ENCODE results near the gene C6orf47. TPM values are rescaled to one million over a fixed set of nuclear protein-coding genes. Genes with fewer than 3 reads are reported as not detected.

The C6orf47 gene
- total and polyA plus RNA-seq, 2 of the 8 experiments (the other 6 are each of a cell fraction or from before 2014, with no cell fraction given), result 4.7 to 14.6 TPM

DNA sequence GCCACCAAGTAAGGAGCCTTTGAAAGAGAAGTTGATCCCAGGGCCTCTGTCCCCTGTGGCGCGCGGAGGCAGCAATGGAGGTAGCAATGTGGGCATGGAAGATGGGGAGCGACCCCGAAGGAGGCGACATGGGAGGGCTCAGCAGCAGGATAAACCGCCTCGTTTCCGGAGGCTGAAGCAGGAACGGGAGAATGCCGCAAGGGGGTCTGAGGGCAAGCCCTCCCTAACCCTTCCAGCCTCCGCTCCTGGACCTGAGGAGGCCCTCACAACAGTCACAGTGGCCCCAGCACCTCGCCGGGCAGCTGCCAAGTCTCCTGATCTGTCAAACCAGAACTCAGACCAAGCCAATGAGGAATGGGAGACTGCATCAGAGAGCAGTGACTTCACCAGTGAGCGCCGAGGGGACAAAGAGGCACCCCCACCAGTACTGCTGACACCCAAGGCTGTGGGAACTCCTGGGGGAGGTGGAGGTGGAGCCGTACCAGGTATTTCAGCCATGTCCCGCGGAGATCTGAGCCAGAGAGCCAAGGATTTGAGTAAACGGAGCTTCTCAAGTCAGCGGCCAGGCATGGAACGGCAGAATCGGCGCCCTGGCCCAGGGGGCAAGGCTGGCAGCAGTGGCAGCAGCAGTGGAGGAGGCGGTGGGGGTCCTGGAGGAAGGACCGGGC, 28.2 kb downstream of the C6orf47 start:
- no peak overlapping the region for H3K4me3 ChIP-seq (ENCODE audit: extremely low read depth in 1 of 4, insufficient read depth in 2 of 4, low read depth in 3 of 4, low read length in 4 of 4)
- H3K79me2 ChIP-seq (ENCODE audit: control insufficient read depth in 1 of 2, insufficient read depth in 2 of 2, low read length in 2 of 2), result no peaks in the 10 kb centered on the region; a peak in 1 of 4 replicates
- 94% methylated on average over 26 of the region's 26 CpGs; no CpG with 5 or more reads in 1 of the 2 experiments for WGBS, 2 experiments (ENCODE audit: extremely low coverage in 1 of 2, insufficient coverage in 1 of 2, insufficient read length in 1 of 2, insufficient replicate concordance in 2 of 2, low coverage in 1 of 2, low lambda C conversion rate in 2 of 2, missing lambda C conversion rate in 1 of 2)
- H4K8ac ChIP-seq (ENCODE audit: extremely low read depth, insufficient read depth, low read length), result peak overlapping the region; percentile 51; the same call in 1 of the 2 replicates
- H3K9me3 ChIP-seq (ENCODE audit: insufficient read depth in 2 of 2, low read depth in 1 of 2, low read length in 1 of 2), result no peaks in the 10 kb centered on the region
- H3K4me1 ChIP-seq (replicated peaks in 1 of 4; ENCODE audit: control insufficient read depth in 3 of 4, insufficient read depth in 4 of 4, low read length in 3 of 4), result no peaks in the 10 kb centered on the region
- no peak overlapping the region for H2BK20ac ChIP-seq (ENCODE audit: low read length)
- peaks cover 16 to 22% of the 10 kb centered on the region in 2 experiments for H4K20me1 ChIP-seq (replicated peaks in 1 of 2; ENCODE audit: control insufficient read depth in 1 of 2, insufficient read depth in 2 of 2, low read length in 2 of 2)
- H4K5ac ChIP-seq (ENCODE audit: insufficient read length, low read depth, low read length), result no peak overlapping the region
- no peak overlapping the region for H3K4me2 ChIP-seq (ENCODE audit: insufficient read depth in 1 of 2, low read depth in 2 of 2, low read length in 2 of 2)
- H3K27ac ChIP-seq (ENCODE audit: low read depth, low read length), result 0 out of 2 replicates have a peak overlapping the region, but pooled peaks have one; percentile 23
- H3K9ac ChIP-seq (replicated peaks in 1 of 4; ENCODE audit: extremely low read depth in 1 of 4, low read depth in 3 of 4, low read length in 3 of 4), result no peak overlapping the region
- no peak for DNase-seq (ENCODE audit: low read depth in 1 of 2, low spot score in 2 of 2)
- peaks cover 80 to 100% (median 96%) of the 10 kb centered on the region in 4 experiments for H3K36me3 ChIP-seq (ENCODE audit: control insufficient read depth in 2 of 4, insufficient read depth in 4 of 4, low read length in 3 of 4)
- H2BK15ac ChIP-seq (ENCODE audit: low read length), result no peak overlapping the region
- H3K14ac ChIP-seq (ENCODE audit: insufficient read length), result no peak overlapping the region
- H4K91ac ChIP-seq (replicated peaks; ENCODE audit: insufficient read length, low read length), result no peak overlapping the region
- TF ChIP-seq POLR2A (IDR thresholded peaks at IDR 0.05; ENCODE audit: control extremely low read depth in 1 of 2, low read depth in 2 of 2, low read length in 2 of 2) (peak in 1 of 2 experiments; percentile 42; a peak in 1 of 3 replicates), POLR2AphosphoS5 (IDR thresholded peaks at IDR 0.05; ENCODE audit: low read depth, low read length) (peak; percentile 69), GABPA (IDR thresholded peaks at IDR 0.05; ENCODE audit: borderline replicate concordance, insufficient read depth, low read length) (no peak), HDAC2 (IDR thresholded peaks at IDR 0.05; ENCODE audit: borderline replicate concordance in 1 of 2, low read depth in 2 of 2, low read length in 2 of 2) (no peak)
- no peak for FAIRE-seq
- peaks cover 11% of the 10 kb centered on the region; the same call in 1 of the 2 replicates for H3K79me1 ChIP-seq (ENCODE audit: low read depth, low read length)
- no peak overlapping the region for H2AFZ ChIP-seq (ENCODE audit: low read length)
- ChIA-PET POLR2A (ENCODE audit: partially characterized antibody) (interaction anchor here (0.8 to 34.9 kb wide), 4 partner anchors 7 to 59 kb away, joined by 3 to 883 read pairs (median 376); partner anchors contain the start of genes APOM, BAG6, C6orf47 and CSNK2B), CTCF (ENCODE audit: partially characterized antibody) (no interaction called here)
- no peak overlapping the region for H3K56ac ChIP-seq (replicated peaks; ENCODE audit: insufficient read length, low read depth, low read length)
- H3K27me3 ChIP-seq (replicated peaks in 1 of 4; ENCODE audit: control insufficient read depth in 3 of 4, extremely low read depth in 1 of 4, insufficient read depth in 3 of 4, low read length in 3 of 4), result no peaks in the 10 kb centered on the region
- H3K4ac ChIP-seq (replicated peaks; ENCODE audit: insufficient read length, low read depth, low read length), result no peak overlapping the region
- H3K23me2 ChIP-seq (ENCODE audit: low read depth, low read length), result no peaks in the 10 kb centered on the region
- H2BK12ac ChIP-seq (ENCODE audit: low read depth, low read length), result no peak overlapping the region
- H2BK120ac ChIP-seq (replicated peaks; ENCODE audit: low read depth, low read length), result no peak overlapping the region
- no peak overlapping the region for H3K18ac ChIP-seq (ENCODE audit: extremely low read depth, low read length)
- H2BK5ac ChIP-seq (ENCODE audit: low read depth, low read length), result no peak overlapping the region
- no peak overlapping the region for H2AK5ac ChIP-seq (ENCODE audit: low read depth, low read length)
- no peak overlapping the region for H3K23ac ChIP-seq (ENCODE audit: insufficient read length)
